ENCODE data around the gene ARL5B.

Gene ARL5B

GRCh38 chr10:18659819-18660535 is 746 bp downstream of the ARL5B start:
- DNase-seq, result peak in 1 of 4 experiments; percentile 3

GRCh38 chr10:18660816-18661431 is 1.7 kb downstream of the ARL5B start:
- no peak for DNase-seq

DNA sequence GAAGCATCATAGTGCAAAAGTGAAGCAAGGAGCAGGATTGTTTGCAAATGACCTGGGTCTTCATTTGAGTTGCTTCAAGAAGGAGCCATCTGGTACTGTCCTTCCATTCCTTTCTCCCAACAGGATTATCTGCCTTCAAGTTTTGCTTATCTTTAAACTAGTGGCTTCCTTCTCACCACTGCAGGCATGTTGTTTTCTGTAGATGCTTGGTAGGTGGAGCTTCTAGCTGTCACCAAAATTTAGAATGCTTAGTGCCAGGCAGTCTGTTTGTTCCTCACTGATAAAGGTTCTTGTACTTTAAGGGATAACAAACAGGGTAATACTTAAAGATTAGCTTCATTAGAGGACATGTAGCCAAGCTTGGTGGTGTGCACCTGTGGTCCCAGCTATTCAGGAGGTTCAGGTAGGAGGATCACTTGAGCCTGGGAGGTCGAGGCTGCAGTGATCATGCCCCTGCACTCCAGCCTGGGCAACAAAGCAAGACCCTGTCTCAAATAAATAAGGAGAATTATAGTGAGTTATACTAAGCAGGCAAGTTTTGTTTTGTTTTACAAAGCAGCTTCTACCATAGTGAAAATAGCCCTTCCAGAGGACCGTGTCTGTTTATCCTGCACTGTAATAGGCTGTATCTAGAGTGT is 5.7 kb downstream of the ARL5B start:
- no peak for DNase-seq

DNA sequence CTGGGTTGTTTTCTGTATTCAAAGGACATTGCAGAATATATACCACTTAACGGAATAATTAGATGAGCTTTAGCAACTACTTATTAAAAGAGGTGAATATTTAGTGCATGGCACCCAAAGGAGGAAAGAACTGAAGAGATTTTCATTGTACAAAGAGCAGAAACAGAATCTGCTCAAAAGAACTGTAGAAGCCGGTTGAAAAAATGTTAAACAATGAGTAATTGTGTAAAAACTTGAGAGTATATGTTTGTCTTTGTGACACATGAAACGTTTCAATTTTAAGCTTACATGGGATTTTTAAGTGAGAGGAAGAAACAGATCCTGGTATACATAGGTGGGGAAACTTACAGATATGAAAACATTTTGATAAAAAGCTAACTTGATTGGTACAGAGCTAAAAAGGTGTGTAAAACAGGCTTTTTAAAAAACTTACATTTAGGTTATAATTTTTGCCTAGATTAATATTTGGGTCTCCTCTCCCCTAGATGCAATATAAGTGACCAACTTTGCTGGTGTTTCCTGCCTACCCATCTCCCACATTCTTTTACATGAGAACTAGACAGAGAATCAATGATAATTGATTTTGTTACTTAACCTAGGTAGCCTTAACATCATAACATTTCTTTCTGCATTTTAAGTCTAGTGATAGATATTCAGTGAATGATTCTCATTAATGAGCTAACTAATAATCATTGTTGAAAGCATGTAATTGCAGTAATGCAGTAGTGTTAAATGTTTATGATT is 6.8 kb downstream of the ARL5B start:
- DNase-seq, result no peak

DNA sequence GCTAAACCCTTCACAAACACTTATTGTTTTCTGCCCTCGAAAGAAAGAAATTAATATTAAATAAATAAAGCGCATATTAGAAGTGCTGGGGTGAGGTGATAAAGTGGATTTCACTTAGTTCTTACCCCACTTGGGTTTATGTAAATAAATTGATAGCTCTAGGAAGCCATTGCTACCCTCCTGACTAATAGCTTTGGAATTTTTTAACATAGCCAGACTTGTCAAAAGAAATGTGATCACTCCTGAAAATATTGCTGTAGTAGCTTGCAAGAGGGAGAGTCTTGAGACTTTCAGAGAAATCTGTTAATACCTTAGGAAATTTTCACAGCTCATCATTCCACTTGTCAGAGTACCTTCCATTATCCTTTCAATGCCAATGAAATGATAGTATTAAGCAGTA is 7.6 kb downstream of the ARL5B start:
- DNase-seq, result no peak

- DNase-seq, result no peak
These were observed 8.8 kb downstream of the ARL5B start for GRCh38 chr10:18668026-18668425.

DNA sequence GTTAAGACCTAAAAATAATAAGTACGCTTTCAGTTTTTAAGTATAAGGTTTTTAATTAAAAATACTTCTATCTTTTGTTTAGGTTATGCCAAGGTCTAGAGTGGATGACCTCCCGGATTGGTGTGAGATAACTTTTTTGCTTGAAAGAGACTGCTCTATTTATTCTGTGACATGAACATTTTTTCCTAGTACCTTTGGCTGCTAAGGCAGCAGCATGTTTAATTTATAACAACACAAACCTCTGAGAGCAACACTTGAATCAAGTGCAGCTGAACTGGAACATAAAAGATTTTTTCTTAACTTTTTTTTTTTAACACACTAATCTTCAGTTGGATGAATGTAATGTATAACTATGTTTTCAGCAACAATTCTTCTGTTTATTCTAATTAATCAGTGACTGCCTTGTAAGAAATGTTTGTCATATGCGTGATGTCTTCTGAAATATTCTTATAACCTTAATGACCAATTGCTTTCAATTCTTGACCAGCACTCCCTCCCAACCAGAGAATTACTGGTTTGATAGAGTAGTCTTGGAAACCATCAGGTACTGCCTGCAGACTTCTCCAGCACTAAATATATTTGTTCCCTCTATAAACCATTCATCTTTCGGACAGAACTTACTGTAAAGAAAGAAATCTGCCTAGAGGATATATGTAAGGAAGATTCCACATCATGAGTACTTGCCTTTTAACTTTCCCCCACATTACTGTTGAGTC is 16.0 kb downstream of the ARL5B start:
- no peak for DNase-seq

DNA sequence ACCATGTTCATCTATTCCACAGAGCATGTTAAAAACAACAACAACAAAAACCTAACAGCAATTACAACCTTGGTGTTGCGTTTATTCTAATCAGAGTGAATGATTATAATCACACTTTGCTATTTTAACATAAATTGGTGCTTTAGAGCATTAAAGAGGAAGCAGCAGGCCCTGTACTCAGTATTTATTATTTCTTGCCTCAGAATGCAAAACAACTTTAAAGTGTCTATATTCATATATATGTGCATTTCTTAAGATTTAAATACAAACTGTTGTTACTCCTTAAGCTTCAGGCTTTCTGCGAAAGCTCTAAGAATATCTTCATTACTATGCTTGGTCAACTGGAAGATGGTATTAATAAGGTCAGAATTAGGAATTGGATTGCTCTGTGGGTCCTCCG is 21.5 kb downstream of the ARL5B start:
- DNase-seq, result no peak

- DNase-seq, result no peak
These were observed 22.1 kb downstream of the ARL5B start for GRCh38 chr10:18681366-18681765.

DNA sequence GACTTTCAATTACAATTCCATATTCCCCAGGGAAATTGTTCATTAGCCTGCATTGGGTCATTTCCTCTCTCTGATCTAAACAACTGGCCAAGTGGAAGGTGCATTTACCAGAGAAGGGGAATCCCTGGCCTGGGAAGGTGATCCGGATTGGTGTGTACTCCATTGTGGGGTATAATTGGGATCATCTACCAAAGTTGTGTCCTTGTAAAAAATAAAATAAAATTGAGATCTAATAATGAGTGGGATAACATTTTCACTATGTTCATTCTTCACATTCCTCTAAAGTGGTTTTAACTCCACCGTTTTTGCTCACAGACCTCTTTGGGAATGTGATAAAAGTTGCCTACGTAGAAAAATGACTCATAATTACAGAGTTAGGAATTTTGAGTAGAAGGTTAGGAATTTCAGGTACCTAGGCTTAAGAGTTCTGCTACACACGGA is 22.8 kb downstream of the ARL5B start:
- no peak for DNase-seq

- DNase-seq, result no peak
These were observed 24.2 kb downstream of the ARL5B start for GRCh38 chr10:18683427-18683826.

DNA sequence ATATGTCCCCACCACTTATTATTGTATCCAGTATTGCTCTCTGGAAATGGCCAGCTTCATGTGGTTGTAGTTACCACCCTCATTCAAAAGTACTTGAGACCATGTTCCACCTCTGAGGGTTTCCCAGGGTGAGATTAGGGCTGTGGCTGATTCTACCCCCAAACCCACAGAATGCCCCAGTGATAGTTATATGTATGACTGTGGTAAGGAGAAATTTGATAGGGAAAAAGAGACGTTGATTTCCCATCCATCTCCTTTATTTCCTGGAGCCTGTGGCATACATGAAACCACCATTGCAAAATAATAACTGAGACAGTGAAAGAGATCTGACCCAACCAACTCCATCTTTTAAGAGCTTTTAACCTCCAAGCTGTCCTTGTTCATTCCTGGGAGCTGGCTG is 25.2 kb downstream of the ARL5B start:
- no peak for DNase-seq

DNA sequence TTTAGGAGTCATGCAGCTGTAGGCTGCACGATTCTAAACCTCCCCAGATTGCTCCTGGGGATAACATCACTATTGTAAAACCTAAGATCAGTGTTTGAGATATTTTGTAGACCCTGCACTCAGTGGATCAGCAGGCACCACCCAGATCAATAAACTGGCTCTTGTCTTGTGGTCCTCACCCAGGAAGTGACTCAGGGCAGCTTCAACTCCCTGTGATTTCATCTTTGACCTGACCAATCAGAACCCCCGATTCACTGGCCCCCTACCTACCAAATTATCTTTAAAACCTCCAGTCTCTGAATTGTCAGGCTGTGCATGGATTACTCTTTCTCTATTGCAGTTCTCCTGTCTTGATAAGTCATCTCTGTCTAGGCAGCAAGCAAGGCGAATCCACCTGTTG is 25.7 kb downstream of the ARL5B start:
- no peak for DNase-seq

- no peak for DNase-seq
These were observed 26.3 kb downstream of the ARL5B start for GRCh38 chr10:18685555-18685954.

DNA sequence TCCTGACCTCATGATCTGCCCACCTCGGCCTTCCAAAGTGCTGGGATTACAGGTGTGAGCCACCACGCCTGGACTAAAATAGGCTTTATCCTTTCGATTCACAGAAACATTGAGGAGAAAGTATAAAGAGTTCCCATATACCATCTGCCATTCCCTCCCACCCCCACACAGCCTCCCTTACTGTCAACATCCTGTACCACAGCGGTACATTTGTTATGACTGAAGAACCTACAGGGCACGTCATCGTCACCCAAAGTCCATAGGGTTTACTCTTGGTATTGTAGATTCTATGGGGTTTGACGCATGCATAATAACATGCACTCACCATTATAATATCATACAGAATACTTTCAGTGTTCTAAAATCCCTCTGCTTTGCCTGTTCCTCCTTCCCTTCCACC is 28.0 kb downstream of the ARL5B start:
- DNase-seq, result no peak

DNA sequence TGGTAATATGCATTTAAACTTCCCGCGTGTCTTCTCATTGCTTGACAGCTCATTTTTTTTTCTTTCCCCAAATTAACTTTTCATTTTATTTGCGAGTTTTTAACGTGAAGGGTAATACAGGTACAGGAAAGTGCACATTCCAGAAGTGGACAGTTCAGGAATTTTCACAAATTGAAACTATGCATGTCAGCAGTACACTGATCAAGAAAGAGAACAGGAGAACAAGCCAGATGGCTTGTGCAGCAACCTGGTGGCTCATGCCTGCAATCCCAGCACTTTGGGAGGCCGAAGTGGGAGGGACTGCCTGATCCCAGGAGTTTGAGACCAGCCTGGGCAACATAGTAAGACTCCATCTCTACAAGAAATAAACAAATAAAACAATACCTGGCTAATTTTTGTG is 28.5 kb downstream of the ARL5B start:
- no peak for DNase-seq

- peak in 2 of 4 experiments; percentile 12 to 27 for DNase-seq
These were observed 30.3 kb downstream of the ARL5B start for GRCh38 chr10:18689498-18689897.

DNA sequence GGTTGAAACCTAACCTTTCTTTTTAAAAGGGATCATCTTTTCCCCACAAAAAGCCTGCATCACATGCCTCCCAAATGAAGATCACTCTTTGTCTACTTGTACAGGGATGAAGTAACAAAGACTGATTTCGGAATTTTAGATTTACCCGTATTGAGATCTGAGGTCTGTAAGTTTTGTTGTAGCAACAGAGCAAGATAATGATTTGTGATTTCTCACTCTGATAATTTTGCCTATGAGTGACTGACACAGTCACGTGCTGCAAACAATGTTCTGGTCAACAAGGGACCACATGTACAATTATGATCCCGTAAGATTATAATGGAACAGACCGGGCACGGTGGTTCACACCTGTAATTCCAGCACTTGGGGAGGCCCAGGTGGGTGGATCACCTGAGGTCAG is 31.3 kb downstream of the ARL5B start:
- no peak for DNase-seq

GRCh38 chr10:18699849-18700840 is 40.9 kb downstream of the ARL5B start:
- peak; percentile 25 to 69 (median 42) for DNase-seq

DNA sequence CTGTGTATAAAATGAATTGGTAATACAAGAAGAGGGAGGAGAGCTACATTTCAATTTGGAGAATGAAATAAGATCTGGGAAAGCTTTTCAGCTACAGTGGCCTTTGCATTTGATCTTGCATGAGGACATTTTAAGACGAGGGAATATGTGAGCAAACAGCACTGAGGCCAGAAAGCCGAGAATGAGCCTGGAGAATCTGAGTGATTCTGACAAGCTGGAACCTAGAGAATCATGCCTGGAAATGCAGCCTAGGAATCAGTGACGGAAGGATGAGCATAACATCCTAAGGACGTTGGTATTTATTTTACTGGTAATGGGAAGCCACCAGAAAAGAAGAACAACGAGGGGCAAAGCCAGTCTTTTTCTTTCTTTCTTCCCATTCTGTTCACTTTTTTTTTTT is 44.3 kb downstream of the ARL5B start:
- no peak for DNase-seq

GRCh38 chr10:18710201-18710653 is 51.0 kb downstream of the ARL5B start:
- DNase-seq, result no peak

All from suppressor macrophage (primary cell).